ENCODE data around the gene MINDY1. TPM values are rescaled to one million over a fixed set of nuclear protein-coding genes. Genes with fewer than 3 reads are reported as not detected.

The MINDY1 gene, protein sequence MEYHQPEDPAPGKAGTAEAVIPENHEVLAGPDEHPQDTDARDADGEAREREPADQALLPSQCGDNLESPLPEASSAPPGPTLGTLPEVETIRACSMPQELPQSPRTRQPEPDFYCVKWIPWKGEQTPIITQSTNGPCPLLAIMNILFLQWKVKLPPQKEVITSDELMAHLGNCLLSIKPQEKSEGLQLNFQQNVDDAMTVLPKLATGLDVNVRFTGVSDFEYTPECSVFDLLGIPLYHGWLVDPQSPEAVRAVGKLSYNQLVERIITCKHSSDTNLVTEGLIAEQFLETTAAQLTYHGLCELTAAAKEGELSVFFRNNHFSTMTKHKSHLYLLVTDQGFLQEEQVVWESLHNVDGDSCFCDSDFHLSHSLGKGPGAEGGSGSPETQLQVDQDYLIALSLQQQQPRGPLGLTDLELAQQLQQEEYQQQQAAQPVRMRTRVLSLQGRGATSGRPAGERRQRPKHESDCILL
- polyA plus RNA-seq (ENCODE audit: insufficient read length) = 24.4 TPM

DNA sequence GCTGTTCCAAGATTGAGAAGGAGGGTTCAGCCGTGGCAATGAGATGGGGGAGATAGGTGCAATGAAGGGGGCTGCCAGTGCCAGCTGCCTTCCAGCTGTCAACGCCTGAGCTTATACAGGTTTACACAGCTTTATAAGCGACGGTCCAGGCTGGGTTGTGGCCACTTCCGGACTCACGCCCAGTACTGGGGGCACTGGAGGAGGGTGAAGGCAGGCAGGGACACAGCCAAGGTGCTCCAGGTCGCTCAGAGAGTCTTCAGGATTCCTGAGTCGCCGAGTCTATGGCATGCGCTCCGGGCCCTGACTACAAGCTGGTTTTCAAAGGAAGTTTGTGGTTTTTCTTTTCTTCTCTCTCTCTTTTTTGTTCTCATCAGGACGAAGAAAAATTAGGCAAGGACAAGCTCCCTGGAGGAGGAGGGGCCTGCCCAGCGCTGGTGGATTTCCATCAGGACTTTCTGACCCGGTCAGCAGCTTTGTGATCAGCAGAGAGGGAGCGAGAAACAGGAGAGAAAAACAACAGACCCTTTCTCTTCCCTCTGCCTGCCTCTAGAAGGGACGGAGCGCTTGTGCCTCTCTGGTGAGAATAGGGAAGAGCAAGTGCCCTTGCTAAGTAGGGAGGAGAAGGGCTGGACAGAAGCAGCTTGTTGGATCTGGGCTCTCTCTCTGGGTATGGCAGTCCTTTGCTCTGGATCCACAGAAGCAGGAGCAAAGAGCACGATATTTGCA lies at the start of gene MINDY1:
Gene MINDY1 (minus strand): TSS at position 576 of the 726 bp plus-strand sequence. CDS start 4,285 bp downstream, outside the sequence.
- peak; percentile 82 for DNase-seq

DNA sequence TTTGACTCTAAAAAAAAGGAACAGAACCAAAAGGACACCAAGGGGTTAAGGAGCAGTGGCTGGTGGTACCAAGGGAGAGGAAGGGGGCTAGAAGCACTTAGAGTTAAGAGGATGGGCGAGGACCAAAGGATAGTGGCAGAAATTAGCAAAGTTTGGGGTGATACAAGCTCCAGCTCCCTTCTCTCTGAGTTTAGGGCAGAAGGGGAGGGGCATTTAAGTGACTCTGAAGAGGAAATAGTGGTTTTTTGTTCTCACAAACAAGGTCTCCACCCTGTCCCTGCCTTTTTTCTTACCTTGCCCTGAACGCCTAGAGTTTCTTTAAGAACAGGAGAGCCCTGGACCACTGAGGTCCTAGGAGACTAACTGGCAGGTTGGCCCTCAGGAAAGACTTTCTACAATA lies 49.4 kb upstream of the MINDY1 start:
- no peak for DNase-seq

GRCh38 chr1:151055581-151055980 lies 48.9 kb upstream of the MINDY1 start:
- DNase-seq = no peak

DNA sequence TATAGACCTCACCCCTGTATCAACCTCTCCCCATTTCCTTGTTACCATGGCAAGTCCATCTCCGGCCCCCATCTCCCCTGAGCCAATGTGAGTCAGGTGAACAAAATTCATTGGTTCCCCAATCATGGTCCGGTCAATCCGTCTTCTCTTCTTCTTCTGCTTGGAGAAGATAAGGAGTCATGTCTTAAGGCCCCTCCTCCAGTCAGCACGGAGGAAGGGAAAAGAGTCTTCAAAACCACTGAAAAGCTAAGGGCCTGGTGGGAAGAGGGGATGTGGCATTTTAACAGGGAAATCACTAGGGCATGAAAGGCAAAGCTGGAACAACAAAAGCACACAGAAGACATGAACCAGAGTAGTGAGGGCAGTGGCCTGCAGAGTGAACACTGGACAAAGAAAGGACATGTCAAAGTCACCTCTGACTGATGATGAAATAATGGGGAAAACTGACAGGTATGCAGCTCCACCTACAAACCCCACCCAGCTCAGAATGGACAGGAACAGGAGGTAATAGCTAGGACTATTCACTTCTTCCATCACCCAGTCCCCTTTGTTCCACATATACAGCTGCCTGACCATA lies 48.4 kb upstream of the MINDY1 start:
- no peak for DNase-seq

DNA sequence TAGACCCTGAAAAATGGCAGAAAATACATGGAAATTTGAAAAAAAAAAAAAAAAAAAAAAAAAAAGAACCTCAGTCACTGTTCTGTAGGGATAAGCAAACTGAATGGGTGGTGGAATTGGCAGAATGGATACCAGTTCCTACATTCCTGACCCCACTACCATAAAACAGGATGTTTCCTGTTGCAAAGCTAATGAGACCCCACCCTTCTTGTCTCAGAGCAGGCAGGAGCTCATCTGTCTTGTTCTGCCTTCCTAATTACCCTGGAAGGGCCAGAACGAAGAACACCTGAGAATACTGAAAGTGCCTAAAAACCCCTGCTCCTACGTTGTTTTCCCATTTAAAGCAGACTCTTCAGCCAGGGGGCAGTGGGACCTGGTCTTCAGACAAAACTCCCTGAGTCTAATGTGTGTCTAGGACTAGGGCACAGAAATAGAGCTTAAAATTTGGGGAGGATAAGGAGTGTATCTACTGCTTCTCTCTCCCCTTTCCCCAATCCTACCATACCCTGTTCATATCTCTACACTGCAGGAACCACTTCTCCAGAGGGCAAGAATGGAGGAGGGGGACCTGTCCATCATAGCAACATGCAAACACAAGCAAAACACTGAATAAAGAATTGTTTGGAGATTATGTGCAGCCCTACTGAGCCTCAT lies 44.8 kb upstream of the MINDY1 start:
- no peak for DNase-seq

GRCh38 chr1:151050051-151050688 lies 43.5 kb upstream of the MINDY1 start:
- DNase-seq = no peak

DNA sequence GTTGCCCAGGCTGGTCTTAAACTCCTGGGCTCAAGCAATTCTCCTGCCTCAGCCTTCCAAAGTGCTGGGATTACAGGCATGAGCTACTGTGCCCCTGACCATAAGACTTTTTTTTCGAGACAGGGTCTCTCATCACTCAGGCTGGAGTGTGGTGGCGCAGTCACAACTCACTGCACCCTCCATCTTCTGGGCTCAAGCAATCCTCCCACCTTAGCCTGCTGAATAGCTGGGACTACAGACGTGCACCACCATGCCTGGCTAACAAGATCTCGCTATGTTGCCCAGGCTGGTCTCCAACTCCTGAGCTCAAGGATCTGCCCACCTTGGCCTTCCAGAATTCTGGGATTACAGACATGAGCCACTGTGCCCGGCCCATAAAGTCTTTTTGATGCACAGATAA lies 42.8 kb upstream of the MINDY1 start:
- no peak for DNase-seq

DNA sequence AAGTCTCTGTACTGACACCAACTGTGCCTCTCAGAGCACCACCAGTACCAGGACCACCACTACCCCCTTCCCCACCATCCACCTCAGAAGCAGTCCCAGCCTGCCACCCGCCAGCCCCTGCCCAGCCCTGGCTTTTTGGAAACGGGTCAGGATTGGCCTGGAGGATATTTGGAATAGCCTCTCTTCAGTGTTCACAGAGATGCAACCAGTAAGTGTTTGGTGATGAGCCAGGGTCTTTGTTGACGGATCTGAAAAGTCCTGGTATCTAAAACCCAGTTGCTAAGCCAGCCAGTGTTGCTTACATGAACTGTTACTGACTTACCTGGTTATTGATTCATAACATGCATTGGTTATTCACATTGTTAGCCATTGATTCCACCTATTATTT lies 41.9 kb upstream of the MINDY1 start:
- no peak for DNase-seq

- peak; percentile 61 for DNase-seq
Observed at GRCh38 chr1:151047925-151048644, 41.4 kb upstream of the MINDY1 start.

DNA sequence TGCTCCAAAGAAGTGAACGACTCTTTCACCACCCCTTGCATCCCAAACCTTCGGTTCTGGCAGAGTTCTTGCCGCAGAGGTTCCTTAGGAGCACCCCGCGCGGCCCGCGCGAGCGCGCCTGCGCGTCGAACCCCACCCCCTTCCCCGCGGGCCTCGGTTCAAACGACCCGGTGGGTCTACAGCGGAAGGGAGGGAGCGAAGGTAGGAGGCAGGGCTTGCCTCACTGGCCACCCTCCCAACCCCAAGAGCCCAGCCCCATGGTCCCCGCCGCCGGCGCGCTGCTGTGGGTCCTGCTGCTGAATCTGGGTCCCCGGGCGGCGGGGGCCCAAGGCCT lies 40.9 kb upstream of the MINDY1 start, which contains the start of gene C1orf56:
Gene C1orf56 (plus strand): TSS at position 161 of the 334 bp plus-strand sequence. CDS start 97 bp downstream, at position 258.
- peak; percentile 88 for DNase-seq

DNA sequence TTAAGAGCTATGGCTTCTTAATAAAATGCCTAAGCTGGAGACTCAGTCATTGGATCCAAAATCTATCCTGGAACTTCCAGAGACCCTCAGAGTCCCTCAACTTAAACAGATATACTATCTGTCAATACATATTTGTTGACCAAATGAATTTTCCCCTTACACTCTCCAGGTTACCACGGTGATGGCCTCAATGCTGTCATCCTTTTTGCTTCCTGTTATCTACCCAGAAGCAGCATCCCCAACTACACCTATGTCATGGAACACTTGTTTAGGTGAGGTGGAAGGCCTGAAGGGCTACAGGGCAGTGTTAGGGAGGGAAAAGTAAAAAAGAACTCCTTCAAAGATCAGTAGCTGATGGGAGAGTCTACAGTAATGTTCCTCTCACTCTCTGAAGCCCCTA lies 36.5 kb upstream of the MINDY1 start:
- no peak for DNase-seq

GRCh38 chr1:151039521-151039920 lies 32.8 kb upstream of the MINDY1 start:
- no peak for DNase-seq

GRCh38 chr1:151037032-151037431 lies 30.3 kb upstream of the MINDY1 start:
- DNase-seq = no peak

DNA sequence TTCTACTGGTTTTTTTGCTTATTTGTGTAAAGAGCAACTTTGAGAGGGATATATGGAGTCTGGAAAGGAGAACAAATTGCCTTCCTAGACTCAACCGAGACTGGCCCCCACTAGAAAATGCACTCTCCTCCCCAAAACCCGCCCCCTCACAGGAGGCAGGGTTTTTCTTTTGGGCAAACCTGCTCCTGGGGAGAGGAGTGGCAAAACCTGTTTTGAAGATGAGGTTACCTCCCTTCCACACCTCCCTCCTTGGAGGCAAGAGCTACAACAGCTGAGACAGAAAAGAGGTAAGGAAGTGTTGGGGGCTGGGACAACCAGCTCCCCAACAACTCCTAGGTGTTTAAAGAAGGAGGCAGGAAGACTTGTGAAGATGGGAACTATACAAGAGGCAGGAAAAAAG lies 29.7 kb upstream of the MINDY1 start, which contains the start of gene BNIPL:
Gene BNIPL (plus strand): TSS at position 231 of the 400 bp plus-strand sequence. CDS start 140 bp downstream, at position 371.
- DNase-seq = no peak

GRCh38 chr1:151035167-151035566 lies 28.5 kb upstream of the MINDY1 start:
- DNase-seq = no peak

DNA sequence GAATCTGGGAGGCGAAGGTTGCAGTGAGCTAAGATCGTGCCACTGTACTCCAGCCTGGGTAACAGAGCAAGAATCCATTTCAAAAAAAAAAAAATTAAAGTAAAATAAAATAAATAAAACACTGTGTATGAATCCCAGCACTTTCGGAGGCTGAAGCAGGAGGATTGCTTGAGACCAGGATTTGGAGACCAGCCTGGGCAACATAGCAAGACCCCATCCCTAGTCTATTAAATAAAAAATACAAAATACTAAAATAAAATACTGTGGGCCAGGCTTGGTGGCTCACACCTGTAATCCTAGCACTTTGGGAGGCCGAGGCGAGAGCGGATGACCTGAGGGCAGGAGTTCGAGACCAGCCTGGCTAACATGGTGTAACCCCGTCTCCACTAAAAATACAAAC lies 25.5 kb upstream of the MINDY1 start:
- no peak for DNase-seq

DNA sequence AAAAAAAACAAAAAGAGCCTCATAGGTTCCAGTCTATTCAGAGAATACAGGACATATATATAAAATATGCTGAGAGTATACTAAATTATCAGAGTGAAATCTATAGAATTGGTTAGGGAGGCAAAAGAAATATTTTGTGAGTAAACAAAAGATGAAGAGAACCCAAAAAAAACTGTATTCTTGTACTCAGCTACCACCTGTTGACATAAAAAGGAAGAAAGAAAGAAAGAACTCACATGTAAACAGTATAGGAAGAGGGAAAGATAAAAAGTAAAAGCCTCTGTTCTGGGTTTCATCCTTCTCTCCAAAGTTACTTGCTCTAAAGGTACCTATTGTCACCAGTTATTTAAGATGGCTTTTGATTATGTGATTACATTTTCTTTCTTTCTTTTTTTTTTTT lies 19.8 kb upstream of the MINDY1 start:
- no peak for DNase-seq

DNA sequence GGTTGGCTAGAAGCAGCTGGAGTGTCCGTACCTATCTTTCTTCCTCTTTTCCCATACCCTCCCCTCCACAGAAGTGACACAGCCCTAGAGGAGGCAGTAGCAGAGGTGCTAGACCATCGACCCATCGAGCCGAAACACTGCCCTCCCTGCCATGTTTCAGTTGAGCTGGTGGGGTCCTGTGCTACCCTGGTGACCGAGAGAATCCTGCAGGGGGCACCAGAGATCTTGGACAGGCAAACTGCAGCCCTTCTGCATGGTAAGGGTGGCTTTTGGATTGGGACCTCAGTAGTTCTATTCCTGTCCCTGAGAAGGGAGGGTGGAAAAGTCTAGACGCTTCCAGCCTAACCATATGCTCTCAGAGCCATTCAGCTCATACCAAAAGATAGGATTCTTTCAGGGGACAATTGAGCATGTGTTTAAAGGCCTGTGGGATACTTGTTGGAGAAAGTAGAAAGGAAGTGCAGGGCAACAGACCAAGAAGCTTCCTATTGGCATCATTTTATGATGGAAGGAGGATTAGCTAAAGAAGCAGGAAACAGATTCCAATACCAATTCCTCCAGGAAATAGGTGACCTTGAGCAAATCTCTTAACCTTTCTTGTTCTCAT lies 17.9 kb upstream of the MINDY1 start:
- peak; percentile 58 for DNase-seq

DNA sequence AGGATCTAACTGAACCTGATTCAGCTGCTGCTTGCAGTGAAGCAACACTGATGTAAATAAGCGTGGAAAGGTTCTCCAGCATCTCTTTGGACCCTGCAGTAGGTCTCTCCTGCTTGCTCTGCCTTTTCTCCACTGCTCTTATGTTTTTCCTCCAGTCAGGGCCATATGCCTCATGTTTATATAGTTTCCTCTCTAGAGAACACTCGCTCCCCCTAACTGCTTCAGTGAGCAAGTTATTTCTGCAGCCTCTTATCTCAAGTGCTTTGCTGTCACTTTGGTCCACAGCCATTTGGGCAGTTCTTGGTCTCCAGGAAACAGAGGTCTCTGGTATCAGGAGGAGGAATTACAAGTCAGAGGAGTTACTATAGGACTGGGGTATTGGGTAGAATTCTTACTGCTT lies 6.8 kb upstream of the MINDY1 start:
- no peak for DNase-seq

- DNase-seq = no peak
Observed at GRCh38 chr1:151012684-151013471, 6.2 kb upstream of the MINDY1 start.
